Upper lobe of left lung (tissue), 4 donors: Measurements from ENCODE around the gene ZNF438.

Experiments used
- POLR2A ChIP-seq, 4 donors: fragments of 450-650 bp; IDR thresholded peaks; one replicate each; pipeline ENCODE4 v1.5.1; 2016 to 2017; ENCODE audit warnings: antibody characterized with exemption in 4 of 4, mild to moderate bottlenecking in 2 of 4
- POLR2AphosphoS5 ChIP-seq, 2 donors: sonication (generic); formaldehyde crosslinking; IDR thresholded peaks; one replicate each; pipeline ENCODE4 v1.5.1; 2017; ENCODE audit warnings: antibody characterized with exemption in 2 of 2
- TF ChIP-seq, protein P1 (sequence below), 6 experiments: fragments of 450-650 bp in 4 of 6; fragments of 200-600 bp in 2 of 6; sonication (generic) in 2 of 6; IDR thresholded peaks; one replicate each; pipeline ENCODE4 v1.5.1; 2016 to 2019; ENCODE audit warnings: antibody characterized with exemption in 6 of 6

DNA sequence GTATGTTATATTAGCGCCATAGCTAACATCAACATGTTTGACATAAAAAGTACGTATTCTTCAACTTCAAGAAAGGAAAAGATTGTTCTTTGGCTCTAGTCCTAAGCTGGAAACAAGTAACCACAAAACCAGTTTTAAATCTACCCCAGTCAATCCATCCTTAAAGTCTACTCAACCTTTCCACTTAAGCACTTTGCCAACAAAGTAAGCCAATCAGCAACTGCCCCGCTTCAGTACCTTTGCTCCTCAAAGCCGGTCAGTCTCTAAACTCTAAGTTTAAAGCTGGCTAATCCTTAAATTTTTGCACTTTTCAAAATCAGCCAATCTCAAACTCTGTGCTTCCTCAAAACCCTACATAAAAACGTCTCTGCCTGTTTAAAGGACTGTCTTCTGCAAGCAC lies 8.1 kb downstream of the ZNF438 start:
- TF ChIP-seq, protein P1, sequence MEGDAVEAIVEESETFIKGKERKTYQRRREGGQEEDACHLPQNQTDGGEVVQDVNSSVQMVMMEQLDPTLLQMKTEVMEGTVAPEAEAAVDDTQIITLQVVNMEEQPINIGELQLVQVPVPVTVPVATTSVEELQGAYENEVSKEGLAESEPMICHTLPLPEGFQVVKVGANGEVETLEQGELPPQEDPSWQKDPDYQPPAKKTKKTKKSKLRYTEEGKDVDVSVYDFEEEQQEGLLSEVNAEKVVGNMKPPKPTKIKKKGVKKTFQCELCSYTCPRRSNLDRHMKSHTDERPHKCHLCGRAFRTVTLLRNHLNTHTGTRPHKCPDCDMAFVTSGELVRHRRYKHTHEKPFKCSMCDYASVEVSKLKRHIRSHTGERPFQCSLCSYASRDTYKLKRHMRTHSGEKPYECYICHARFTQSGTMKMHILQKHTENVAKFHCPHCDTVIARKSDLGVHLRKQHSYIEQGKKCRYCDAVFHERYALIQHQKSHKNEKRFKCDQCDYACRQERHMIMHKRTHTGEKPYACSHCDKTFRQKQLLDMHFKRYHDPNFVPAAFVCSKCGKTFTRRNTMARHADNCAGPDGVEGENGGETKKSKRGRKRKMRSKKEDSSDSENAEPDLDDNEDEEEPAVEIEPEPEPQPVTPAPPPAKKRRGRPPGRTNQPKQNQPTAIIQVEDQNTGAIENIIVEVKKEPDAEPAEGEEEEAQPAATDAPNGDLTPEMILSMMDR (IDR thresholded peaks at IDR 0.05) = no peak
- TF ChIP-seq POLR2A (IDR thresholded peaks at IDR 0.05) (no peak), POLR2AphosphoS5 (IDR thresholded peaks at IDR 0.05) (no peak)
